ENCODE measurements around the gene DPP6.

DNA sequence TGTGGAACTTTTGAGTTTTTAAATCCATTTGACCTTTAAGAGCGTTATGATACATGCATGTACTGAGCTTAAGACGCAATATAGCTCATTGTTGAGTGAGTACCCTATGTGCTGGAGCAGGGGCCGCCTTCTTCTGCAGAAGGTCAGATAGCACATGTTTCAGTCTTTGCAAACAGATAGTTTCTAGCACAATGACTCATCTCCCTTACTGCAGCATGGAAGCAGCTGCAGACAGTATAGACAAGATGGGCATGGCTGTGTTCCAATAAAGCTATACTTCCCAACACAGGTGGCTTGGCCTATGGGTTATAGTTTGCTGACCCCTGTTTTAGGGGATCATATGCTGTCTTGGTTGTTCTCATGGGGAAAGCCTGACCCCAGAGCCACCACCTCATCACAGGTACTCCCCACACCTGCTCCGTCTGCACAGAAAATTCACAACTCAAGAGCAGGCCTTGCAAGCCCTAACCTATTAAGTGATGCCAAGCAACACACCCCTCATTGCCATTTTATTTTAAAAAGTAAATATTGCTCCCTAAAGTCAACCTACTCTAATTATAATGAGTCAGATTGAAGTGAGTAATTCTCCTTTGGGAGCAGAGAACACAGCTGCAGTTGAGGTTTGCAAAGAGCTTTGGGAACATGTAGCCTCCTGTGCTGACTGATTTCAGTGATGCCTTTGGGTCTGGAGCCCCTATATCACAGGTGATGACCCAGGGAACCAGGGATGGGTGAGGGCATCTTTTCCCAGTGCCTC, 620.6 kb downstream of the DPP6 start:
- no peak for TF ChIP-seq ZFP36 (IDR thresholded peaks at IDR 0.05; ENCODE audit: borderline replicate concordance, partially characterized antibody)
- TF ChIP-seq, protein P1, sequence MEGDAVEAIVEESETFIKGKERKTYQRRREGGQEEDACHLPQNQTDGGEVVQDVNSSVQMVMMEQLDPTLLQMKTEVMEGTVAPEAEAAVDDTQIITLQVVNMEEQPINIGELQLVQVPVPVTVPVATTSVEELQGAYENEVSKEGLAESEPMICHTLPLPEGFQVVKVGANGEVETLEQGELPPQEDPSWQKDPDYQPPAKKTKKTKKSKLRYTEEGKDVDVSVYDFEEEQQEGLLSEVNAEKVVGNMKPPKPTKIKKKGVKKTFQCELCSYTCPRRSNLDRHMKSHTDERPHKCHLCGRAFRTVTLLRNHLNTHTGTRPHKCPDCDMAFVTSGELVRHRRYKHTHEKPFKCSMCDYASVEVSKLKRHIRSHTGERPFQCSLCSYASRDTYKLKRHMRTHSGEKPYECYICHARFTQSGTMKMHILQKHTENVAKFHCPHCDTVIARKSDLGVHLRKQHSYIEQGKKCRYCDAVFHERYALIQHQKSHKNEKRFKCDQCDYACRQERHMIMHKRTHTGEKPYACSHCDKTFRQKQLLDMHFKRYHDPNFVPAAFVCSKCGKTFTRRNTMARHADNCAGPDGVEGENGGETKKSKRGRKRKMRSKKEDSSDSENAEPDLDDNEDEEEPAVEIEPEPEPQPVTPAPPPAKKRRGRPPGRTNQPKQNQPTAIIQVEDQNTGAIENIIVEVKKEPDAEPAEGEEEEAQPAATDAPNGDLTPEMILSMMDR (IDR thresholded peaks at IDR 0.05): no peak
- TF ChIP-seq, protein P2, sequence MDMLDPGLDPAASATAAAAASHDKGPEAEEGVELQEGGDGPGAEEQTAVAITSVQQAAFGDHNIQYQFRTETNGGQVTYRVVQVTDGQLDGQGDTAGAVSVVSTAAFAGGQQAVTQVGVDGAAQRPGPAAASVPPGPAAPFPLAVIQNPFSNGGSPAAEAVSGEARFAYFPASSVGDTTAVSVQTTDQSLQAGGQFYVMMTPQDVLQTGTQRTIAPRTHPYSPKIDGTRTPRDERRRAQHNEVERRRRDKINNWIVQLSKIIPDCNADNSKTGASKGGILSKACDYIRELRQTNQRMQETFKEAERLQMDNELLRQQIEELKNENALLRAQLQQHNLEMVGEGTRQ (IDR thresholded peaks at IDR 0.05): no peak
- TF ChIP-seq CEBPB (IDR thresholded peaks at IDR 0.05): no peak
- TF ChIP-seq POLR2A (IDR thresholded peaks at IDR 0.05; ENCODE audit: low read length): no peak
- TF ChIP-seq EP300 (IDR thresholded peaks at IDR 0.05): no peak
- TF ChIP-seq, protein P3, sequence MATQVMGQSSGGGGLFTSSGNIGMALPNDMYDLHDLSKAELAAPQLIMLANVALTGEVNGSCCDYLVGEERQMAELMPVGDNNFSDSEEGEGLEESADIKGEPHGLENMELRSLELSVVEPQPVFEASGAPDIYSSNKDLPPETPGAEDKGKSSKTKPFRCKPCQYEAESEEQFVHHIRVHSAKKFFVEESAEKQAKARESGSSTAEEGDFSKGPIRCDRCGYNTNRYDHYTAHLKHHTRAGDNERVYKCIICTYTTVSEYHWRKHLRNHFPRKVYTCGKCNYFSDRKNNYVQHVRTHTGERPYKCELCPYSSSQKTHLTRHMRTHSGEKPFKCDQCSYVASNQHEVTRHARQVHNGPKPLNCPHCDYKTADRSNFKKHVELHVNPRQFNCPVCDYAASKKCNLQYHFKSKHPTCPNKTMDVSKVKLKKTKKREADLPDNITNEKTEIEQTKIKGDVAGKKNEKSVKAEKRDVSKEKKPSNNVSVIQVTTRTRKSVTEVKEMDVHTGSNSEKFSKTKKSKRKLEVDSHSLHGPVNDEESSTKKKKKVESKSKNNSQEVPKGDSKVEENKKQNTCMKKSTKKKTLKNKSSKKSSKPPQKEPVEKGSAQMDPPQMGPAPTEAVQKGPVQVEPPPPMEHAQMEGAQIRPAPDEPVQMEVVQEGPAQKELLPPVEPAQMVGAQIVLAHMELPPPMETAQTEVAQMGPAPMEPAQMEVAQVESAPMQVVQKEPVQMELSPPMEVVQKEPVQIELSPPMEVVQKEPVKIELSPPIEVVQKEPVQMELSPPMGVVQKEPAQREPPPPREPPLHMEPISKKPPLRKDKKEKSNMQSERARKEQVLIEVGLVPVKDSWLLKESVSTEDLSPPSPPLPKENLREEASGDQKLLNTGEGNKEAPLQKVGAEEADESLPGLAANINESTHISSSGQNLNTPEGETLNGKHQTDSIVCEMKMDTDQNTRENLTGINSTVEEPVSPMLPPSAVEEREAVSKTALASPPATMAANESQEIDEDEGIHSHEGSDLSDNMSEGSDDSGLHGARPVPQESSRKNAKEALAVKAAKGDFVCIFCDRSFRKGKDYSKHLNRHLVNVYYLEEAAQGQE (IDR thresholded peaks at IDR 0.05): no peak
- TF ChIP-seq NR3C1 (IDR thresholded peaks at IDR 0.05): no peak
- TF ChIP-seq MAZ (IDR thresholded peaks at IDR 0.05; ENCODE audit: borderline replicate concordance, low read depth, low read length): no peak
- TF ChIP-seq CBX2 (IDR thresholded peaks at IDR 0.05; ENCODE audit: borderline replicate concordance, low read depth): no peak
- no peak for TF ChIP-seq FOSL2 (IDR thresholded peaks at IDR 0.05)
- no peak for TF ChIP-seq FOSL2 (CRISPR knock-in tag; IDR thresholded peaks at IDR 0.05)
- TF ChIP-seq, protein P4, sequence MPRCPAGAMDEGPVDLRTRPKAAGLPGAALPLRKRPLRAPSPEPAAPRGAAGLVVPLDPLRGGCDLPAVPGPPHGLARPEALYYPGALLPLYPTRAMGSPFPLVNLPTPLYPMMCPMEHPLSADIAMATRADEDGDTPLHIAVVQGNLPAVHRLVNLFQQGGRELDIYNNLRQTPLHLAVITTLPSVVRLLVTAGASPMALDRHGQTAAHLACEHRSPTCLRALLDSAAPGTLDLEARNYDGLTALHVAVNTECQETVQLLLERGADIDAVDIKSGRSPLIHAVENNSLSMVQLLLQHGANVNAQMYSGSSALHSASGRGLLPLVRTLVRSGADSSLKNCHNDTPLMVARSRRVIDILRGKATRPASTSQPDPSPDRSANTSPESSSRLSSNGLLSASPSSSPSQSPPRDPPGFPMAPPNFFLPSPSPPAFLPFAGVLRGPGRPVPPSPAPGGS (IDR thresholded peaks at IDR 0.05): no peak
